ENCODE measurements around the gene KDM1B.

Gene KDM1B

DNA sequence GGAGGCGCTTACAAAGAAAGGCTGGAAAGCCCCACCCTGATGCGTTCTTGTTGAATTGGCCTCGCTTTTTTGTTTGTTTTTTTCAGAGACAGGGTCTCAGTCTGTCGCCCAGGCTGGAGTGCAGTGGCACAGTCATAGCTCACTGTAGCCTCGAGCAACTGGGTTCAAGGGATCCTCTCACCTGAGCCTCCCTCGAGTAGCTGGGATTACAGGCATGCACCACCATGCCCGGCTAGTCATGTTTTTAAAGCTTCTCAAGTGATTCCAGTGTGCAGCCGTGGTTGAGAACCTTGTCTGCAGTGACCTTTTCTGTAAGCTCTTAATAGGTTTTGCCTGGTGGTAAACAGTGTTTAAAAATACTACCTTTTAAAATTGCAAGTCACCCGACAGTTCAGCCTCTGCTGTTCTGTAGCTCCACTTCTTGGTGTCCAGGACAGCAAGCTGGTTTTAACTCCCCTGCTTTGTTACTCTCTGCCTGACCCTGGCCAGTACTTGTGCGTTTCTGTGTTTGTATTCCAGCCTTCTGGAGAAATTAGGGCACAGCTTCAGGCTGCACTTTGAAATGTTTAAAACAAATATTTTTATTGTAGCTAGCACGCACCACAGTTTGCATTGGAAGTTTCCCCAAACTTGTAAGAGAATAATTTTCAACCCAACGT is 54.4 kb downstream of the KDM1B start:
- Mint-ChIP-seq H3K27me3 (ENCODE audit: low read depth, poor library complexity) (peaks cover 12% of the 10 kb centered on the region), H3K36me3 (ENCODE audit: low read depth) (peaks cover 24% of the 10 kb centered on the region), H3K9me3 (no peaks in the 10 kb centered on the region), H3K4me3 (no peak overlapping the region), H3K4me1 (peaks cover 8% of the 10 kb centered on the region), H3K27ac (no peak overlapping the region)
- TF ChIP-seq, protein P1, sequence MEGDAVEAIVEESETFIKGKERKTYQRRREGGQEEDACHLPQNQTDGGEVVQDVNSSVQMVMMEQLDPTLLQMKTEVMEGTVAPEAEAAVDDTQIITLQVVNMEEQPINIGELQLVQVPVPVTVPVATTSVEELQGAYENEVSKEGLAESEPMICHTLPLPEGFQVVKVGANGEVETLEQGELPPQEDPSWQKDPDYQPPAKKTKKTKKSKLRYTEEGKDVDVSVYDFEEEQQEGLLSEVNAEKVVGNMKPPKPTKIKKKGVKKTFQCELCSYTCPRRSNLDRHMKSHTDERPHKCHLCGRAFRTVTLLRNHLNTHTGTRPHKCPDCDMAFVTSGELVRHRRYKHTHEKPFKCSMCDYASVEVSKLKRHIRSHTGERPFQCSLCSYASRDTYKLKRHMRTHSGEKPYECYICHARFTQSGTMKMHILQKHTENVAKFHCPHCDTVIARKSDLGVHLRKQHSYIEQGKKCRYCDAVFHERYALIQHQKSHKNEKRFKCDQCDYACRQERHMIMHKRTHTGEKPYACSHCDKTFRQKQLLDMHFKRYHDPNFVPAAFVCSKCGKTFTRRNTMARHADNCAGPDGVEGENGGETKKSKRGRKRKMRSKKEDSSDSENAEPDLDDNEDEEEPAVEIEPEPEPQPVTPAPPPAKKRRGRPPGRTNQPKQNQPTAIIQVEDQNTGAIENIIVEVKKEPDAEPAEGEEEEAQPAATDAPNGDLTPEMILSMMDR (IDR thresholded peaks at IDR 0.05), result no peak
- DNase-seq, result no peak

DNA sequence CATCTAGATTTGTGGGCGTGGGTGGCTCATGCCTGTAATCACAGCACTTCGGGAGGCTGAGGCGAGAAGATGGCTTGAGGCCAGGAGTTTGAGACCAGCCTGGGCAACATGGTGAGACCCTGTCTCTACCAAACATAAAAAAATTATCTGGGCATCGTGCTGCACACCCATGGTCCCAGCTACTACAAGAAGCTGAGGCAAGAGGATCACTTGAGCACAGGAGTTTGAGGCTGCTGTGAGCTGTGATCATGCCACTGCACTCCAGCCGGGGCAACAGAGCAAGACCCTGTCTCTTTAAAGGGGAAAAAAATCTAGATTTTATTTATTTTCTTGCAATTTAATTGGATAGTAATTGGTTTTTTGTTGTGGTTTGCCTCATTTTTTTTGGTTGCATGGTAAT is 55.5 kb downstream of the KDM1B start:
- Mint-ChIP-seq H3K4me3 (no peak overlapping the region), H3K27ac (no peak overlapping the region), H3K4me1 (peaks cover 8% of the 10 kb centered on the region), H3K9me3 (no peaks in the 10 kb centered on the region), H3K27me3 (ENCODE audit: low read depth, poor library complexity) (peaks cover 12% of the 10 kb centered on the region), H3K36me3 (ENCODE audit: low read depth) (peaks cover 30% of the 10 kb centered on the region)
- TF ChIP-seq, protein P1 (IDR thresholded peaks at IDR 0.05), result no peak
- no peak for DNase-seq

DNA sequence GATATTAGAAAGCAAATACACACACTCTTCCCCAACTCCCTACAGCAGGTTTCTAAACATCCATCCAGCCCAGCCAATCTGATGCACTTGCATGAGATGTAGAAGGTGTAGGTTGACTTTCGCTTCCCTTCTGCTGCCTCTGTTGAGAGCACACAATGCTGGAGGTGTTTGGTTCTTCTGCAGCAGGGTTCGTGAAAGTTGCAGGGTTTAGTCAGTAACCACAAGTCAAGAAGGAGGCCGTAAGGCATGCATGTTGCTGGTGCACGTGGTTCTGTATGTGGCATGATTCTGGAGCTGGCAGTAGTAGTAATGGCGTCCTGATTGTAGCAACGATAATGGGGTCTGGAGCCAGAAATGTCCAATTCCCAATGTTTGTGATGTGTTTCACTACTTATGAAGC is 56.1 kb downstream of the KDM1B start:
- H3K4me1 Mint-ChIP-seq, result peaks cover 8% of the 10 kb centered on the region
- H3K9me3 Mint-ChIP-seq, result no peaks in the 10 kb centered on the region
- no peak for DNase-seq
- peaks cover 12% of the 10 kb centered on the region for H3K27me3 Mint-ChIP-seq (ENCODE audit: low read depth, poor library complexity)
- no peak overlapping the region for H3K27ac Mint-ChIP-seq
- H3K4me3 Mint-ChIP-seq, result no peak overlapping the region
- TF ChIP-seq, protein P1 (IDR thresholded peaks at IDR 0.05), result no peak
- peaks cover 34% of the 10 kb centered on the region for H3K36me3 Mint-ChIP-seq (ENCODE audit: low read depth)

DNA sequence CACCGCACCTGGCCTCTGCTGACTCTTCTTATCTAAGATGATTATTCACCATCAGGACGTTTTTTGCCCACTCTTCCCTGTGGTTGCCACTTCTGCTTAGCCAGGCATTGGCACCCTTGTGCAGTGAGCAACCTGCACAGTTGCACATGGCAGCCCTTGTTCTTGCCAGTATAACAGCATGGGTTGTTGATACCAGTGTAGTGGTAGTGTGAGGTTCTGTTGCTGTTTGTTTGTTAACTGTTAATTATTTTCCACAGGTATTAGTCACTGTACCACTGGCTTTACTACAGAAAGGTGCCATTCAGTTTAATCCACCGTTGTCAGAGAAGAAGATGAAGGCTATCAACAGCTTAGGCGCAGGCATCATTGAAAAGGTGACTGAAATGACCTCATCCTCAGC is 57.0 kb downstream of the KDM1B start:
- no peak for DNase-seq
- H3K4me1 Mint-ChIP-seq, result peaks cover 8% of the 10 kb centered on the region
- peaks cover 12% of the 10 kb centered on the region for H3K27me3 Mint-ChIP-seq (ENCODE audit: low read depth, poor library complexity)
- TF ChIP-seq, protein P1 (IDR thresholded peaks at IDR 0.05), result no peak
- no peak overlapping the region for H3K27ac Mint-ChIP-seq
- H3K9me3 Mint-ChIP-seq, result no peaks in the 10 kb centered on the region
- no peak overlapping the region for H3K4me3 Mint-ChIP-seq
- peaks cover 43% of the 10 kb centered on the region for H3K36me3 Mint-ChIP-seq (ENCODE audit: low read depth)

DNA sequence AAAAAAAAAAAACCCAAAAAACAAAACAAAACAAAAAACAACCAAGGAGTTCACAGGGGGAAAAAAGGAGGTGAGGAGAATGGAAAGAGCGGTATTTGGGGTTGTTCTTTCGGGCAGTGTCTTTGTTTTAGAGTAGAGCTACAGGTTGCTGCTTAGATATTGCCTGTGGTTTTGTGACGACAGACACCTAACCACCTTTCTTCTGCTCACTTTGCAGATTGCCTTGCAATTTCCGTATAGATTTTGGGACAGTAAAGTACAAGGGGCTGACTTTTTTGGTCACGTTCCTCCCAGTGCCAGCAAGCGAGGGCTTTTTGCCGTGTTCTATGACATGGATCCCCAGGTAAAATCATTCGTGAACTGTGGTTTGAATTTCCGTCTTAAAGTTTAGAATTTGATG is 58.2 kb downstream of the KDM1B start:
- H3K4me1 Mint-ChIP-seq, result peaks cover 8% of the 10 kb centered on the region
- peaks cover 7% of the 10 kb centered on the region for H3K27me3 Mint-ChIP-seq (ENCODE audit: low read depth, poor library complexity)
- TF ChIP-seq, protein P1 (IDR thresholded peaks at IDR 0.05), result no peak
- H3K9me3 Mint-ChIP-seq, result no peaks in the 10 kb centered on the region
- no peak overlapping the region for H3K27ac Mint-ChIP-seq
- no peak for DNase-seq
- H3K36me3 Mint-ChIP-seq (ENCODE audit: low read depth), result peaks cover 50% of the 10 kb centered on the region
- no peak overlapping the region for H3K4me3 Mint-ChIP-seq

DNA sequence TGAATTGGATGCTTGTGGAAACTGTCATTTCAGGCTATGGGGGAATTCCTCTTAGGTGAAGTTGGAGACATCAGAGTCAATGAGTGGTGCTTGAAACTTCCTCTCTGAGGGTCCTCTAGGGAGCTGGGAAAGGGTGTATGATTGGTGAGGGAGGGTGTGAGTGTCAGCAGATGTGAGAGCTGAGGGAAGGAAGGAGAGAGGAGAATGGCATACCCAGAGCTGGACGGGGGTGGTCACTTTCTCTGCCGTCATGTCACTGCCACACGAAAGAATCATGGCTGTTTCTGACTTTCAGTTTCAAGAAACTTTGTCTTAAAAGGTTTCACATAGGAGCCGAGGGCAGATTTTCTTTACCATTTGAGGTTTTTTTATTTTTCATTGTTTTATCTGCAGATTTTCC is 58.8 kb downstream of the KDM1B start:
- no peak for DNase-seq
- H3K27me3 Mint-ChIP-seq (ENCODE audit: low read depth, poor library complexity), result peaks cover 7% of the 10 kb centered on the region
- no peaks in the 10 kb centered on the region for H3K9me3 Mint-ChIP-seq
- H3K36me3 Mint-ChIP-seq (ENCODE audit: low read depth), result peaks cover 56% of the 10 kb centered on the region
- TF ChIP-seq, protein P1 (IDR thresholded peaks at IDR 0.05), result no peak
- no peak overlapping the region for H3K4me3 Mint-ChIP-seq
- H3K27ac Mint-ChIP-seq, result peak overlapping the region; percentile 74
- peaks cover 8% of the 10 kb centered on the region for H3K4me1 Mint-ChIP-seq

Data from nephron progenitor cell (in vitro differentiated cells).